ENCODE data around the gene FMO3.

FMO3 gene

GRCh38 chr1:171127501-171127900 lies 36.8 kb downstream of the FMO3 start:
- Mint-ChIP-seq H3K9me3 (peaks cover 6% of the 10 kb centered on the region), H3K4me3 (no peak overlapping the region), H3K36me3 (no peaks in the 10 kb centered on the region), H3K4me1 (no peaks in the 10 kb centered on the region), H3K27me3 (peaks cover 6% of the 10 kb centered on the region), H3K27ac (no peak overlapping the region)
- DNase-seq (ENCODE audit: low spot score in 2 of 2) (no peak), ATAC-seq (ENCODE audit: low read depth) (no peak)

- Mint-ChIP-seq H3K4me1 (no peaks in the 10 kb centered on the region), H3K27me3 (peaks cover 6% of the 10 kb centered on the region), H3K9me3 (peaks cover 6% of the 10 kb centered on the region), H3K4me3 (no peak overlapping the region), H3K27ac (no peak overlapping the region), H3K36me3 (no peaks in the 10 kb centered on the region)
- ATAC-seq (ENCODE audit: low read depth) = no peak
- no peak for DNase-seq (ENCODE audit: low spot score in 2 of 2)
These were observed 37.8 kb downstream of the FMO3 start for GRCh38 chr1:171128463-171128862.

- Mint-ChIP-seq H3K4me1 (no peaks in the 10 kb centered on the region), H3K27me3 (peaks cover 4% of the 10 kb centered on the region), H3K27ac (no peak overlapping the region), H3K4me3 (no peak overlapping the region), H3K36me3 (no peaks in the 10 kb centered on the region), H3K9me3 (peaks cover 2% of the 10 kb centered on the region)
- no peak for DNase-seq (ENCODE audit: low spot score in 2 of 2)
- no peak for ATAC-seq (ENCODE audit: low read depth)
These were observed 43.7 kb downstream of the FMO3 start for GRCh38 chr1:171134204-171134923.

- no peak for ATAC-seq (ENCODE audit: low read depth)
These were observed 46.9 kb downstream of the FMO3 start for GRCh38 chr1:171137580-171137979.

GRCh38 chr1:171138980-171139379 lies 48.3 kb downstream of the FMO3 start:
- DNase-seq (ENCODE audit: low spot score in 2 of 2) (no peak), ATAC-seq (ENCODE audit: low read depth) (no peak)
- no peak overlapping the region for H3K27ac Mint-ChIP-seq
- no peaks in the 10 kb centered on the region for H3K9me3 Mint-ChIP-seq
- no peak overlapping the region for H3K4me3 Mint-ChIP-seq
- H3K27me3 Mint-ChIP-seq = peaks cover 3% of the 10 kb centered on the region
- no peaks in the 10 kb centered on the region for H3K36me3 Mint-ChIP-seq
- H3K4me1 Mint-ChIP-seq = no peaks in the 10 kb centered on the region

More at GRCh38 chr1:171137580-171137979, 46.9 kb downstream of the FMO3 start:
- Mint-ChIP-seq H3K27me3 (peaks cover 3% of the 10 kb centered on the region), H3K4me1 (no peaks in the 10 kb centered on the region), H3K4me3 (no peak overlapping the region), H3K9me3 (no peaks in the 10 kb centered on the region), H3K36me3 (no peaks in the 10 kb centered on the region), H3K27ac (no peak overlapping the region)
- no peak for DNase-seq (ENCODE audit: low spot score in 2 of 2)

- no peak for ATAC-seq (ENCODE audit: low read depth)
- Mint-ChIP-seq H3K27me3 (peaks cover 3% of the 10 kb centered on the region), H3K27ac (no peak overlapping the region), H3K4me3 (no peak overlapping the region), H3K36me3 (no peaks in the 10 kb centered on the region), H3K4me1 (no peaks in the 10 kb centered on the region), H3K9me3 (no peaks in the 10 kb centered on the region)
- DNase-seq (ENCODE audit: low spot score in 2 of 2) = no peak
These were observed 49.2 kb downstream of the FMO3 start for GRCh38 chr1:171139890-171140289.

- DNase-seq (ENCODE audit: low spot score in 2 of 2) (no peak), ATAC-seq (ENCODE audit: low read depth) (no peak)
- Mint-ChIP-seq H3K36me3 (no peaks in the 10 kb centered on the region), H3K4me3 (no peak overlapping the region), H3K4me1 (no peaks in the 10 kb centered on the region), H3K27me3 (peaks cover 7% of the 10 kb centered on the region), H3K9me3 (no peaks in the 10 kb centered on the region), H3K27ac (no peak overlapping the region)
These were observed 49.7 kb downstream of the FMO3 start for GRCh38 chr1:171140401-171140800.

- ATAC-seq (ENCODE audit: low read depth) = no peak
These were observed 50.4 kb downstream of the FMO3 start for GRCh38 chr1:171140956-171141687.

GRCh38 chr1:171141688-171142415 lies 51.1 kb downstream of the FMO3 start:
- Mint-ChIP-seq H3K27me3 (peaks cover 5% of the 10 kb centered on the region), H3K4me1 (no peaks in the 10 kb centered on the region), H3K4me3 (no peak overlapping the region), H3K27ac (no peak overlapping the region), H3K36me3 (no peaks in the 10 kb centered on the region), H3K9me3 (no peaks in the 10 kb centered on the region)
- DNase-seq (ENCODE audit: low spot score in 2 of 2) (no peak), ATAC-seq (ENCODE audit: low read depth) (no peak)

More at GRCh38 chr1:171140956-171141687, 50.4 kb downstream of the FMO3 start:
- Mint-ChIP-seq H3K9me3 (no peaks in the 10 kb centered on the region), H3K27ac (no peak overlapping the region), H3K4me3 (no peak overlapping the region), H3K4me1 (no peaks in the 10 kb centered on the region), H3K27me3 (peaks cover 7% of the 10 kb centered on the region), H3K36me3 (no peaks in the 10 kb centered on the region)
- no peak for DNase-seq (ENCODE audit: low spot score in 2 of 2)

- peaks cover 4% of the 10 kb centered on the region for H3K27me3 Mint-ChIP-seq
These were observed 52.0 kb downstream of the FMO3 start for GRCh38 chr1:171142416-171143385.

GRCh38 chr1:171150156-171150555 lies 59.5 kb downstream of the FMO3 start:
- H3K27ac Mint-ChIP-seq = no peak overlapping the region
- no peaks in the 10 kb centered on the region for H3K36me3 Mint-ChIP-seq
- no peak for ATAC-seq (ENCODE audit: low read depth)

More at GRCh38 chr1:171142416-171143385, 52.0 kb downstream of the FMO3 start:
- Mint-ChIP-seq H3K4me1 (no peaks in the 10 kb centered on the region), H3K36me3 (no peaks in the 10 kb centered on the region), H3K4me3 (no peak overlapping the region), H3K9me3 (no peaks in the 10 kb centered on the region), H3K27ac (no peak overlapping the region)
- ATAC-seq (ENCODE audit: low read depth) = no peak
- no peak for DNase-seq (ENCODE audit: low spot score in 2 of 2)

GRCh38 chr1:171152549-171152948 lies 61.8 kb downstream of the FMO3 start:
- Mint-ChIP-seq H3K36me3 (no peaks in the 10 kb centered on the region), H3K4me3 (no peak overlapping the region), H3K4me1 (no peaks in the 10 kb centered on the region), H3K27me3 (peaks cover 6% of the 10 kb centered on the region), H3K27ac (no peak overlapping the region), H3K9me3 (no peaks in the 10 kb centered on the region)
- DNase-seq (ENCODE audit: low spot score in 2 of 2) = no peak
- no peak for ATAC-seq (ENCODE audit: low read depth)

More at GRCh38 chr1:171150156-171150555, 59.5 kb downstream of the FMO3 start:
- H3K4me3 Mint-ChIP-seq = no peak overlapping the region
- no peak for DNase-seq (ENCODE audit: low spot score in 2 of 2)
- peaks cover 6% of the 10 kb centered on the region for H3K27me3 Mint-ChIP-seq
- H3K9me3 Mint-ChIP-seq = no peaks in the 10 kb centered on the region
- no peaks in the 10 kb centered on the region for H3K4me1 Mint-ChIP-seq

- Mint-ChIP-seq H3K9me3 (no peaks in the 10 kb centered on the region), H3K27ac (no peak overlapping the region), H3K36me3 (no peaks in the 10 kb centered on the region), H3K27me3 (peaks cover 3% of the 10 kb centered on the region), H3K4me1 (no peaks in the 10 kb centered on the region), H3K4me3 (no peak overlapping the region)
- no peak for DNase-seq (ENCODE audit: low spot score in 2 of 2)
- ATAC-seq (ENCODE audit: low read depth) = no peak
These were observed 64.8 kb downstream of the FMO3 start for GRCh38 chr1:171155484-171155883.

Data from memory B cell (primary cell).